Measurements from ENCODE around the gene PARD3B.

Gene PARD3B

GRCh38 chr2:204591225-204591624, 46.0 kb downstream of the PARD3B start:
- no peak for TF ChIP-seq GATA3 (IDR thresholded peaks at IDR 0.05; ENCODE audit: low read depth, low read length)
- no peak for TF ChIP-seq GATA2 (IDR thresholded peaks at IDR 0.05; ENCODE audit: low read depth, low read length)

GRCh38 chr2:204604061-204604460, 58.8 kb downstream of the PARD3B start:
- TF ChIP-seq GATA3 (IDR thresholded peaks at IDR 0.05; ENCODE audit: low read depth, low read length) (no peak), GATA2 (IDR thresholded peaks at IDR 0.05; ENCODE audit: low read depth, low read length) (no peak)

- TF ChIP-seq GATA3 (IDR thresholded peaks at IDR 0.05; ENCODE audit: low read depth, low read length) (no peak), GATA2 (IDR thresholded peaks at IDR 0.05; ENCODE audit: low read depth, low read length) (no peak)
Measured at GRCh38 chr2:204608237-204608939, 63.1 kb downstream of the PARD3B start.

GRCh38 chr2:204611017-204611631, 65.8 kb downstream of the PARD3B start:
- TF ChIP-seq GATA2 (IDR thresholded peaks at IDR 0.05; ENCODE audit: low read depth, low read length), result no peak

- no peak for TF ChIP-seq GATA2 (IDR thresholded peaks at IDR 0.05; ENCODE audit: low read depth, low read length)
- TF ChIP-seq GATA3 (IDR thresholded peaks at IDR 0.05; ENCODE audit: low read depth, low read length), result no peak
Measured at GRCh38 chr2:204611764-204612163, 66.5 kb downstream of the PARD3B start.

- TF ChIP-seq GATA2 (IDR thresholded peaks at IDR 0.05; ENCODE audit: low read depth, low read length), result no peak
- no peak for TF ChIP-seq GATA3 (IDR thresholded peaks at IDR 0.05; ENCODE audit: low read depth, low read length)
Measured at GRCh38 chr2:204613635-204614034, 68.4 kb downstream of the PARD3B start.

- TF ChIP-seq GATA2 (IDR thresholded peaks at IDR 0.05; ENCODE audit: low read depth, low read length) (no peak), GATA3 (IDR thresholded peaks at IDR 0.05; ENCODE audit: low read depth, low read length) (no peak)
Measured at GRCh38 chr2:204615456-204615855, 70.2 kb downstream of the PARD3B start.

- TF ChIP-seq GATA3 (IDR thresholded peaks at IDR 0.05; ENCODE audit: low read depth, low read length), result no peak
Measured at GRCh38 chr2:204625135-204625534, 79.9 kb downstream of the PARD3B start.

- TF ChIP-seq GATA3 (IDR thresholded peaks at IDR 0.05; ENCODE audit: low read depth, low read length), result no peak
- TF ChIP-seq GATA2 (IDR thresholded peaks at IDR 0.05; ENCODE audit: low read depth, low read length), result no peak
Measured at GRCh38 chr2:204628926-204629712, 83.8 kb downstream of the PARD3B start.

GRCh38 chr2:204632410-204632809, 87.1 kb downstream of the PARD3B start:
- no peak for TF ChIP-seq GATA2 (IDR thresholded peaks at IDR 0.05; ENCODE audit: low read depth, low read length)
- TF ChIP-seq GATA3 (IDR thresholded peaks at IDR 0.05; ENCODE audit: low read depth, low read length), result no peak

- TF ChIP-seq GATA2 (IDR thresholded peaks at IDR 0.05; ENCODE audit: low read depth, low read length) (no peak), GATA3 (IDR thresholded peaks at IDR 0.05; ENCODE audit: low read depth, low read length) (no peak)
Measured at GRCh38 chr2:204634564-204634963, 89.3 kb downstream of the PARD3B start.

GRCh38 chr2:204635478-204635877, 90.2 kb downstream of the PARD3B start:
- TF ChIP-seq GATA2 (IDR thresholded peaks at IDR 0.05; ENCODE audit: low read depth, low read length) (no peak), GATA3 (IDR thresholded peaks at IDR 0.05; ENCODE audit: low read depth, low read length) (no peak)

- TF ChIP-seq GATA2 (IDR thresholded peaks at IDR 0.05; ENCODE audit: low read depth, low read length) (no peak), GATA3 (IDR thresholded peaks at IDR 0.05; ENCODE audit: low read depth, low read length) (no peak)
Measured at GRCh38 chr2:204638471-204639194, 93.4 kb downstream of the PARD3B start.

GRCh38 chr2:204643326-204643725, 98.1 kb downstream of the PARD3B start:
- TF ChIP-seq GATA2 (IDR thresholded peaks at IDR 0.05; ENCODE audit: low read depth, low read length) (no peak), GATA3 (IDR thresholded peaks at IDR 0.05; ENCODE audit: low read depth, low read length) (no peak)

All from SH-SY5Y (cell line).